GM12874 (cell line): ENCODE results near the gene RNASE1.

ENCODE experiments used
- TF ChIP-seq, protein P1 (sequence below): IDR thresholded peaks from 2 replicates; pipeline ENCODE4 v1.5.1; 2011; ENCODE audit warnings: low read depth, mild to moderate bottlenecking, control low read depth, low read length, moderate library complexity; ENCODE audit not compliant: insufficient read depth

The RNASE1 gene

DNA sequence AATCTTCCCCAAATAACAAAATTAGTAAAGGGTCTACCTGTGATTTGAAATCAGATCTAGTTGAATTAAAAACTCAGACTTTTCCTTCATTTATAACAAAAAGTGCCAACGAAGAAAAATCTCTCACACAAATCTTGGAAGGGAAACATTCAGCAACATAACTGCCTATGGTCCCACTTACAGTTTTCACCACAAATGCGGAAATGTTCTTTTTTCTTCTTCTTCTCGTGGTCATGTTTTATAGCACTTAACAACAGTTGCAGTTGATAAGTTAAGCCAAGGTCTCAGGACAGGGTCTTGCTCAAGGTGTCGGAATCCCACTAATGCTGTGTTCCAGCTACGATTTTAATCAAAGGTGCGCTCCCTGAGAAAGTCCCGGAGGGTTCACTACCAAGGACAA lies 11.5 kb downstream of the RNASE1 start:
- TF ChIP-seq, protein P1, sequence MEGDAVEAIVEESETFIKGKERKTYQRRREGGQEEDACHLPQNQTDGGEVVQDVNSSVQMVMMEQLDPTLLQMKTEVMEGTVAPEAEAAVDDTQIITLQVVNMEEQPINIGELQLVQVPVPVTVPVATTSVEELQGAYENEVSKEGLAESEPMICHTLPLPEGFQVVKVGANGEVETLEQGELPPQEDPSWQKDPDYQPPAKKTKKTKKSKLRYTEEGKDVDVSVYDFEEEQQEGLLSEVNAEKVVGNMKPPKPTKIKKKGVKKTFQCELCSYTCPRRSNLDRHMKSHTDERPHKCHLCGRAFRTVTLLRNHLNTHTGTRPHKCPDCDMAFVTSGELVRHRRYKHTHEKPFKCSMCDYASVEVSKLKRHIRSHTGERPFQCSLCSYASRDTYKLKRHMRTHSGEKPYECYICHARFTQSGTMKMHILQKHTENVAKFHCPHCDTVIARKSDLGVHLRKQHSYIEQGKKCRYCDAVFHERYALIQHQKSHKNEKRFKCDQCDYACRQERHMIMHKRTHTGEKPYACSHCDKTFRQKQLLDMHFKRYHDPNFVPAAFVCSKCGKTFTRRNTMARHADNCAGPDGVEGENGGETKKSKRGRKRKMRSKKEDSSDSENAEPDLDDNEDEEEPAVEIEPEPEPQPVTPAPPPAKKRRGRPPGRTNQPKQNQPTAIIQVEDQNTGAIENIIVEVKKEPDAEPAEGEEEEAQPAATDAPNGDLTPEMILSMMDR = no peak

DNA sequence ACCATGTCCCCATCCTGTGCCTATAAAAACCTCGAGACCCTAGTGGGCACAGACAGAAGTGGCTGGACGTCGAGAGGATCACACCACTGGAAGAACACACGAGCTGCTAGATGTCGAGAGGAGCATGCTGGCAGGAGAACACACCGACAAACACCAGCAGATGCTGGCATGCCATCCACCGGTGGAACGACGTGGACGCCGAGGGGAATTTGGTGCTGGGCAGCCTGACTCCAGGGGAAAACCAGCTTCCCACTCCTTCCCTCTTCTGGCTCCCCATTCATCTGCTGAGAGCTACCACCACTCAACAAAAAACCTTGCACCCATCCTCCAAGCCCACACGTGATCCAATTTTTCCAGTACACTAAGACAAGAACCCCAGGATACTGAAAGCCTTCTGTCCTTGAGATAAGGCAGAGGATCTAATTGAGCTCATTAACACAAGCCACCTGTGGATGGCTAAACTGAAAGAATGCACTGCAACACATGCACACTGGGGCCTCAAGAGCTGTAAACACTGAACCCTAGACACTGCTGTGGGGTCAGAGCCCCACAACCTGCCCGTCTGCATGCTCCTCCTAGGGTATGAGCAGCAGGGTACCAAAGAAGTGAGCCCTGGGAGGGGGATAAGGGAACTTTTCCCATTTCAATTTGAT lies 12.1 kb downstream of the RNASE1 start:
- TF ChIP-seq, protein P1 = no peak

DNA sequence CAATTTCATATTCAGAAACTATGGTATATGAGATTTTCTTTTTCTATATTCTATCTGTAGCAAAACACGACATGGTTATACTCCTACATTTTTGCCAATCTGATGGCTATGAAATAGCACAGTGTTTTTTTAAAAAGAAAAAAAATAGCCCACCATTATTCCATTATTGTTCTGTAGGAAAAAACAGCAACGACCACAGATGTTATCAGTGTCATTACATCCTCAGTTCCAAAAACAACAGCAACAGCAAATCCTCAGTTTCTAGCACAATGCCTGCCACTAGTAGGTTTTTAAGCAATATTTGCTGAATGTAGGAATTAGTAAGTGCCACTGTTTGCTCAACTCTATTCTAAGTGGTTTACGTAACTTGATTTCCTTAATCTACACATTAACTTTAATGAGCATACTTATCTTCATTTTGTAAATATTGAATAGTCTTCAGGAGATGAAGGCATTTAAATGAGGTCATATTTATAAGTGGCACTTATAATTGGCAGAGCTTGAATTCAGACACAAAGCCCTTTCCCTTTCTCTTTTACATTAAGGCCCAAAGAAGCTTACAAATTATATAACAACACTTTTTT lies 13.3 kb downstream of the RNASE1 start:
- TF ChIP-seq, protein P1 = no peak

DNA sequence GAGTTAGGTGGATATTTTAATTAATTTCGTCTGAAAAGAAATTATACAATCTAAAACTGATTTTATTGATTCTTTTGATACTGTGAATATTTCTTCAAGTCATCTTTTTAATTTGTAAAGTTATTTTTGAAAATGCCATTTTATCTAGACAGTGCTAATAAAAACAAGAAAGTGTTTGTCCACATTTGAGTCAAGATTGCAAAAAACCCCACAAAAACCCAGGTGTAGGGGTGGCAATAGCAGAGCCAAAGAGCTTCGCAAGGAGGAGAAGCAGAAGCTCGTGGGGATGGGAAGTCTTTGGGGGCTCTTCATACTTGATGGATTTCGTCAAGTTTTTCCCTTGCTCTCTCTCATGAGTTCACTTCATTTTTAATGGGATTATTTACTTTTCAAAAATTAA lies 15.6 kb downstream of the RNASE1 start:
- TF ChIP-seq, protein P1 = no peak

DNA sequence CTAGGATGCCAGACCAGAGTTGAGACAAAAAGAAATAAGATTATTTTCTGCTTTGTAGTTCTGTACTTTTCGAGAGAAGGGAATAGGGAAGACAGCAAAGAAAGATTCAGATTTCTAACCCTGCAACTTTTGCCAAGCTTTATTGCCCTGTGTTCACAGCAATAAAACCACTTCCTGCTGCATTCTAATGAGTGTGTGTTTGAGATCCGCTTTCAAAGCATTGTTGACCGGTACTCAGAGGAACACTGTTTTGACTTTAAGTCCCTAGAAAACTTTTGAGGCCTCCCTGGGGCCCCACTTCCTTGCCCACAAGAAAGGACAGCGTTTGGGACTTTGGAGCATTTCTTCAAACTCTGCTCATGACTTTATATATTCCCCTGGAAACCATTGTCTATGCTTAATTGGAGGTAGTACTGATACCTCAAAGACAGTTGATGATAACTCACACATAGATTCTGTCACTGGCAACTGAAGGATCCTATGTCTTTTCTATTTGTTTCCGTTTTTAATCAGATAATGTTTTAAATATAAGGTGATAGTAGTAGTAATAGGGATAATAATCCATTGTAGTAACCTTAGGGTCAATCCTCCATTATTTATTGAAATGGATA lies 20.3 kb downstream of the RNASE1 start:
- TF ChIP-seq, protein P1 = no peak

DNA sequence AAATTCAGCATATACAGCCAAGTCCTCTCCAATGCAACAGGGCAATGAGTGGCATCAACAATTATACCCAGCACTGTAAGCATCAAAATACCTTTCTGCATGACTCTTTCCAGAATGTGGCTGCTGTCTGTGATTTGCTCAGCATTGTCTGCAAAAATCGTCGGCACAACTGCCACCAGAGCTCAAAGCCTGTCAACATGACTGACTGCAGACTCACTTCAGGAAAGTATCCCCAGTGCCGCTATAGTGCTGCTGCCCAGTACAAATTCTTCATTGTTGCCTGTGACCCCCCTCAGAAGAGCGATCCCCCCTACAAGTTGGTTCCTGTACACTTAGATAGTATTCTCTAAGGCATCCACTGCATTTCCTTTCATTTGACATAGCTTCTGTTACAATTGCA lies 20.8 kb downstream of the RNASE1 start:
- TF ChIP-seq, protein P1 = no peak

DNA sequence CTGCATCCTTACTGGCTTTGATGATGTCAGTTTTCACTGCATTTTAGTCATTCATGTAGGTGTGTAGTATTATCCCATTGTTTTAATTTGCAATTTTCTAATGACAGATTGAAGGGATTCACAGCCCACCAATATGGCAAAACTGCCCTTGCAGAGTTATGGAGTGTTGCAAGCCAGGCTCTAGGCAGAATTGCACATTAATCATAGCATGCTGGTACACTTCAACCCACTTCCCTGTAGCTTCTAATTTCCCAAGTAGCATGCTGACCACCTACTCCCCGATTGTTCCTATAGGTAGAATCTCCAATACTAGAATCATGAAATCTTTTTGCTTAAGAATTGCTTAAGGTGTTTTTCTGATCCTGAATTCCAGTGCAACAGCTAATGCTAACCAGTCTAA lies 26.7 kb downstream of the RNASE1 start:
- TF ChIP-seq, protein P1 = no peak
